Duodenal mucosa (tissue), 2 donors: Measurements from ENCODE around the gene GRSF1.
"Not testable (repeated sequence)": the region's sequence is repeated elsewhere in the genome, so short reads cannot be mapped to it uniquely, and the experiment has no call there.

Experiments used
- H3K27ac ChIP-seq: one replicate; pipeline ENCODE4 v1.7.0; 2013; ENCODE audit warnings: low read depth, low read length
- H3K27me3 ChIP-seq, 2 donors: one replicate each; pipeline ENCODE4 v1.7.0; 2013; ENCODE audit warnings: low read length in 2 of 2, control low read depth in 1 of 2; ENCODE audit not compliant: insufficient read depth in 2 of 2, control insufficient read depth in 1 of 2
- H3K36me3 ChIP-seq, 2 donors: one replicate each; pipeline ENCODE4 v1.7.0; 2013; ENCODE audit warnings: low read length in 2 of 2, control low read depth in 1 of 2; ENCODE audit not compliant: insufficient read depth in 2 of 2, control insufficient read depth in 1 of 2
- H3K4me1 ChIP-seq, 2 donors: one replicate each; pipeline ENCODE4 v1.7.0; 2013; ENCODE audit warnings: low read length in 2 of 2, control low read depth in 1 of 2; ENCODE audit not compliant: insufficient read depth in 2 of 2, control insufficient read depth in 1 of 2
- H3K4me3 ChIP-seq, 2 donors: one replicate each; pipeline ENCODE4 v1.7.0; 2013; ENCODE audit warnings: low read length in 2 of 2, low read depth in 1 of 2
- H3K9ac ChIP-seq, 2 donors: one replicate each; pipeline ENCODE4 v1.7.0; 2013; ENCODE audit warnings: low read length in 2 of 2, low read depth in 1 of 2
- H3K9me3 ChIP-seq, 2 donors: one replicate each; pipeline ENCODE4 v1.7.0; 2013; ENCODE audit warnings: low read length in 2 of 2, control low read depth in 1 of 2; ENCODE audit not compliant: control insufficient read depth in 1 of 2

Gene GRSF1

DNA sequence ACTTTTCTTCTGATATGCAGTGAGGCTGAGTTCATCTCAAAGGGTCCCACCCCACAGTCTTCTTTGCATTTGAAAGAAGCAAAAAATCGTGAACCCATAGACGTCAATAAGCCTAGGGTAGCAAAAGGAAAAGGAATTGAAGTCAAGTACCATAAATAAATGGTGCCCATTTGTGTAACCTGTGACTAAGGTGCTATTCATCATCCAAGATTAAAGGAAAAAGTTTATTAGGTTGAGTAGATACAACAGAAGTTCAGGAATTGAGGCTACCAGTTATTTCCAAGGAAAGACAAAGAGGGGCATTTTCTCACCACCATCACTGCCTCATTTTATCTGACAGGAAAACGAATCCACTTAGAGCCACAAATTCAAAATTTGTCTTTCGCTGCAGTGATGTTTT is 18.8 kb upstream of the GRSF1 start:
- Histone ChIP-seq H3K9me3 (no peaks in the 10 kb centered on the region), H3K9ac (no peak overlapping the region)

DNA sequence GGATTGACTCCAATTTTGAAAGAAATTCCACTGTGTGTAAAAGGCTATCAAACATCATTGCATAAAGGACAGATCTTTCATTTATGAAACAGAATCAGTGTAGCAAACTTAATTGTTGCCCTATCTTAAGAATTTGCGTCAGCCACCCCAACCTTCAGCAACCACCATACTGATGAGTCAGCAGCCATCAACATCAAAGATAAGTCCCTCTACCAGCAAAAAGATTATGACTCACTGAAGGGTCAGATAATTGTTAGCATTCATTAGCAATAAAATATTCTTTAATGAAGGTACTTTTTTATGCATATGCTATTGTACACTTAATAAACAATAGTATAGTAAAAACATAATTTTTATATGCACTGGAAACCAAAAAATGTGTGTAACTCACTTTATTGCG is 15.8 kb upstream of the GRSF1 start:
- no peaks in the 10 kb centered on the region for H3K27me3 ChIP-seq
- H3K4me1 ChIP-seq, result no peaks in the 10 kb centered on the region
- H3K36me3 ChIP-seq, result no peaks in the 10 kb centered on the region
- no peak overlapping the region for H3K27ac ChIP-seq
- H3K4me3 ChIP-seq, result no peak overlapping the region
- H3K9me3 ChIP-seq, result no peaks in the 10 kb centered on the region
- no peak overlapping the region for H3K9ac ChIP-seq

More for the DNA sequence above, 18.8 kb upstream of the GRSF1 start:
- Histone ChIP-seq H3K27me3 (no peaks in the 10 kb centered on the region), H3K27ac (no peak overlapping the region), H3K4me1 (no peaks in the 10 kb centered on the region), H3K4me3 (no peak overlapping the region), H3K36me3 (no peaks in the 10 kb centered on the region)

- H3K4me3 ChIP-seq, result no peak overlapping the region
- H3K9ac ChIP-seq, result no peak overlapping the region
- no peaks in the 10 kb centered on the region for H3K4me1 ChIP-seq
- no peak overlapping the region for H3K27ac ChIP-seq
- no peaks in the 10 kb centered on the region for H3K27me3 ChIP-seq
- H3K36me3 ChIP-seq, result no peaks in the 10 kb centered on the region
- H3K9me3 ChIP-seq, result no peaks in the 10 kb centered on the region
Measured at GRCh38 chr4:70849291-70849690, 9.6 kb upstream of the GRSF1 start.

DNA sequence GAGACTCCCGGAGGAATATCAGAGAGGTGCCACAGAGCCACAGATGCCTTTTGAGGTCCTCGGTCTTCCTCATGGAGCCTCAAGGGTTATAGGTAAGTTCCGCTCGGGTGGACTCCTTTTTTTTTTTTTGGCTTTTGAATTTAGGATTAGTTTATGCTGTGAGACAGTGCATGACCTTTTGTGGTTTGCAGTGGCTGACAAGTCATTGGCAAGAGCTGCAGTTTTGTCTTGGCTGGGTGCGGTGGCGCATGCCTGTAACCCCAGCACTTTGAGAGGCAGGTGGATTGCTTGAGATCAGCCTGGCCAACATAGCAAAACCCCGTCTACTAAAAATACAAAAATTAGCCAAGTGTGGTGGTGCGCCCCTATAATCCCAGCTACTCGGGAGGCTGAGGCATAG is 4.5 kb upstream of the GRSF1 start:
- H3K9me3 ChIP-seq, result no peaks in the 10 kb centered on the region
- no peak overlapping the region for H3K27ac ChIP-seq

GRCh38 chr4:70842761-70843435 is 3.2 kb upstream of the GRSF1 start:
- Histone ChIP-seq H3K4me3 (no peak overlapping the region), H3K9me3 (no peaks in the 10 kb centered on the region), H3K9ac (no peak overlapping the region), H3K27me3 (no peaks in the 10 kb centered on the region), H3K36me3 (no peaks in the 10 kb centered on the region), H3K4me1 (peaks cover 0 to 7% of the 10 kb centered on the region in 2 donors), H3K27ac (no peak overlapping the region)

More for the DNA sequence above, 4.5 kb upstream of the GRSF1 start:
- Histone ChIP-seq H3K4me3 (no peak overlapping the region), H3K36me3 (no peaks in the 10 kb centered on the region), H3K4me1 (no peaks in the 10 kb centered on the region), H3K9ac (no peak overlapping the region), H3K27me3 (no peaks in the 10 kb centered on the region)

GRCh38 chr4:70841951-70842350 is 2.3 kb upstream of the GRSF1 start:
- Histone ChIP-seq H3K9me3 (no peaks in the 10 kb centered on the region), H3K27ac (no peak overlapping the region), H3K4me1 (peaks cover 1 to 7% of the 10 kb centered on the region in 2 donors), H3K4me3 (no peak overlapping the region), H3K27me3 (no peaks in the 10 kb centered on the region), H3K9ac (no peak overlapping the region), H3K36me3 (no peaks in the 10 kb centered on the region)

GRCh38 chr4:70841211-70841610 is 1.5 kb upstream of the GRSF1 start:
- no peaks in the 10 kb centered on the region for H3K27me3 ChIP-seq
- H3K9me3 ChIP-seq, result no peaks in the 10 kb centered on the region
- no peak overlapping the region for H3K9ac ChIP-seq
- peaks cover 9 to 11% of the 10 kb centered on the region in 2 donors for H3K4me1 ChIP-seq
- H3K4me3 ChIP-seq, result no peak overlapping the region
- no peaks in the 10 kb centered on the region for H3K36me3 ChIP-seq
- H3K27ac ChIP-seq, result no peak overlapping the region

- H3K9ac ChIP-seq, H3K27ac ChIP-seq, H3K9me3 ChIP-seq, H3K36me3 ChIP-seq, H3K4me3 ChIP-seq, H3K27me3 ChIP-seq: not testable (repeated sequence)
- peaks cover 9 to 11% of the 10 kb centered on the region in 2 donors for H3K4me1 ChIP-seq
Measured at GRCh38 chr4:70840631-70841030, 941 bp upstream of the GRSF1 start.

GRCh38 chr4:70840137-70840536 is 447 bp upstream of the GRSF1 start:
- peak overlapping the region; percentile 1 for H3K27ac ChIP-seq

DNA sequence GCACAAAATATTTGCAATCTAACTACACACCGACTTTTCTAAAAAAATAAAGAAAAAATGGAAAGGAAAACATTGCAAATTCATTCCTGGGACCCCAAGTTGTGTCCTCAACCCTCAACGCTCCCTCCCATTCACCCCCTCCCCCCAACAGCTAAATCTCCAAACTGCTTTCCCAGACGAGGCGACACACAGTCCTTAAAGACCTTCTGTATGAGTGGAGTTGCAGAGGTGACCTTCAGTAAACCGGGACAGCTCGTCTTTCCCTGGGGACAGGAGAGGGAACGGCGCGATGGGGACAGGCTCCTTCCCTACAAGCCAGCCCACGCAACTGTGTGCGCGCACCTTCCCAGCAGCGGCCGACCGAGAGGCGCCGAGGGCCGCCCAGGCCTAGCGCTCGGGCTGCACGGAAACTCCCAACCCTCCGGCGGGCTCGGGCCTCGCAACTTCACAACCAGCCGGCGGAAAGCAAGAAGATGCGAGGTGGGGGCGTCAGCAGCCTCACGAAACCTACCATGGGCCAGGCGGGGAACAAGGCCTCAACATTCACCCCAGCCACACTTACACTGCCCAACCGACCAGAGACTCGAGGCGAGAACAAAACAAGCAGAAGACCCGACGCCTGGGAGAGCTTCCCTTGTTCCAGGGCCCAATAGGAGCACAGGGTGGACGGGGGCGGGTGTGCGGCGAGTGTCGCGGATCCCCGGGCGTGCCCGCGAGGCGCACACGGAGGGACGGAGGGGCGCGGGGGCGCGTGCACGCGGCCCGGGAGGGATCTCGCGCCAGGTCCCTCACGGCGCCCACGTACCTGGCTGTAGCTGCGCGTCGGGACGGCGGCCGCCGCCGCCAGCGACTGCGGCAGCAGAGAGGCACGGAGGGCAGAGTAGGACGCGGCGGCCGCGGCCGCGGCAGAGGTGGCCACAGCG is 763 bp downstream of the GRSF1 start:
- peak overlapping the region; percentile 90 to 92 for H3K4me3 ChIP-seq
- H3K27me3 ChIP-seq, result no peaks in the 10 kb centered on the region
- peak overlapping the region; percentile 87 to 96 for H3K9ac ChIP-seq
- H3K9me3 ChIP-seq, result no peaks in the 10 kb centered on the region
- H3K27ac ChIP-seq, result peak overlapping the region; percentile 85
- peaks cover 0 to 16% of the 10 kb centered on the region in 2 donors for H3K36me3 ChIP-seq
- H3K4me1 ChIP-seq, result peaks cover 9 to 11% of the 10 kb centered on the region in 2 donors

More at GRCh38 chr4:70840137-70840536, 447 bp upstream of the GRSF1 start:
- H3K9me3 ChIP-seq, H3K9ac ChIP-seq, H3K27me3 ChIP-seq, H3K36me3 ChIP-seq: not testable (repeated sequence)
- peak overlapping the region in 1 of 2 donors; percentile 40 for H3K4me3 ChIP-seq
- peaks cover 9 to 11% of the 10 kb centered on the region in 2 donors for H3K4me1 ChIP-seq
